Measurements from ENCODE around the gene VAT1L.

GRCh38 chr16:77789085-77790008 lies 983 bp downstream of the VAT1L start:
- TF ChIP-seq CTCF (IDR thresholded peaks at IDR 0.05) (no peak), POLR2A (IDR thresholded peaks at IDR 0.05) (no peak)

All from right lobe of liver (tissue), 4 donors.